Endothelial cell of hepatic sinusoid (primary cell): ENCODE measurements around the gene ZNF544.
"Not testable (repeated sequence)": the region's sequence is repeated elsewhere in the genome, so short reads cannot be mapped to it uniquely, and the experiment has no call there.

Source experiments
- in situ Hi-C: cut with HindIII; loops from 2 replicates; pipeline ENCODE4 v1.10.0; 2017; ENCODE audit warnings: low sequenced_read_pairs

ZNF544 gene

GRCh38 chr19:58304748-58305064 lies 76.0 kb downstream of the ZNF544 start:
- in situ Hi-C loops: no loop called here

- in situ Hi-C loops: no loop called here
Observed at GRCh38 chr19:58305065-58305931, 76.6 kb downstream of the ZNF544 start, which contains the start of gene ERVK3-1. Gene ERVK3-1, plus strand, starts transcription at chr19:58305377. Its CDS starts 6,792 bp downstream, at chr19:58312169.

- in situ Hi-C loops: no loop called here
Observed at GRCh38 chr19:58305932-58306323, 77.2 kb downstream of the ZNF544 start.

- in situ Hi-C loops: no loop called here
Observed at GRCh38 chr19:58307736-58308135, 79.0 kb downstream of the ZNF544 start.

GRCh38 chr19:58310685-58311084 lies 82.0 kb downstream of the ZNF544 start:
- in situ Hi-C loops: not testable (repeated sequence)

- in situ Hi-C loops: no loop called here
Observed at GRCh38 chr19:58311345-58311865, 82.7 kb downstream of the ZNF544 start.
